HG02588 (cell line): ENCODE measurements around the gene RPS4Y1.
A peak's percentile ranks its signal among the peaks of the same experiment; 100 is the strongest.

ENCODE experiments used
- ATAC-seq: cut with Tn5 transposase; IDR thresholded peaks from one replicate; pipeline ENCODE4 v1.9.1; 2021; ENCODE audit warnings: mild to moderate bottlenecking, moderate library complexity; ENCODE audit not compliant: unreplicated experiment

RPS4Y1 gene

DNA sequence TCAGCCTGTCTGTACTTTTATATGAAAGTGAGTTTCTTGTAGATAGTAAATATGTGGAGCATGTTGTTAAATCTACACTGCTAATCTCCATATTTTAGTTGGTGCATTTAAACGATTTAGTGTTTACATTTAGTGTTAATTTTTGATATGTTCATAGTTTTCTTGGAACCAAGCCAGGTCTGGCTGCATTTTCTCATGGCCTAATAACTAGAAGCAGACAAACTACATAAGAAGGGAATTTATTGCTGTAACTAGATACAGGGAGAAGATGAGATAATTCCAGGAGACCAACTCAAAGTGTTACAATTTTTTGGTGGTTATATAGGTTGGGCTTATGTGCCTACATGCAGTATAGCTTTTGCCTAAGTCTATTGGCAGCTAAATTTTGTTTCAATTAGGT lies 32.8 kb downstream of the RPS4Y1 start:
- ATAC-seq = no peak

- no peak for ATAC-seq
Observed at GRCh38 chrY:2883561-2883960, 42.2 kb downstream of the RPS4Y1 start.

DNA sequence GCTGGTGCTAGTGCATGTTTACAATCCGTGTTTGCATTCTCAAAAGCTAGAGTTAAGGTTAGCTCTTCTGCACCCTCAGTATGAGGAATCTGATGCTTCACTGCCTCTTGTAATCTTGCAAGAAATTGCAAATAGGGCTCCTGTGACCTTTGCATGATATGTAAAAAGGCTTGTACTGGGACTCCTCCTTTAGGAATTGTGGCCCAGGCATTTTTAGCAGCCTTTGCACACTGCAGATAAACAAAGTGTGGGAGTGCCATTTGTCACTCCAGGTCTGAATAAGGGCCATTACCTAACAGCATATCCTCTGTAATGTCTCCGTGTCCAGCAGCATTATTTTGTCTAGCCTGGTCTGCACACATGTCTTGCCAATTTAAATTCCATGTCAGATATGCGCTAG lies 44.5 kb downstream of the RPS4Y1 start:
- ATAC-seq = no peak

- no peak for ATAC-seq
Observed at GRCh38 chrY:2887386-2887785, 46.0 kb downstream of the RPS4Y1 start.

DNA sequence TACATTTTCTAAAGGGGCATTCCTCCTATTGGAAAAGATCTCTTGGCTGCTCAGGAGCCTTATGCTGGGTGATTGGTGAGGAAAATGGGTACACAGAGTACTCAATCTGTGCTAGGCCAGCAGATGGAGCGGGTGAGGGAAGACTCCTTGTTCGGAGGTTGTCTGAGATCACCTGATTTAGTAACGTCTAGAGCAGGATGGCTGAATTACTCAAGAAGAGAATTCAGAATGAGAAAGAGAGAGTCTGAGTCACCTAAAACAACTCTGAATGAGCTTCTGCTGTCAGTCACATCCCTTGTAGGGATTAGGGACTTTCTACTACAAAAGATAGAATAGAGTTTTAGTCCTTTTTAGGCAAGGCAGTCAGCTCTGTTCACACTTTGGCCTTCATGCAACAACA lies 46.6 kb downstream of the RPS4Y1 start:
- no peak for ATAC-seq

DNA sequence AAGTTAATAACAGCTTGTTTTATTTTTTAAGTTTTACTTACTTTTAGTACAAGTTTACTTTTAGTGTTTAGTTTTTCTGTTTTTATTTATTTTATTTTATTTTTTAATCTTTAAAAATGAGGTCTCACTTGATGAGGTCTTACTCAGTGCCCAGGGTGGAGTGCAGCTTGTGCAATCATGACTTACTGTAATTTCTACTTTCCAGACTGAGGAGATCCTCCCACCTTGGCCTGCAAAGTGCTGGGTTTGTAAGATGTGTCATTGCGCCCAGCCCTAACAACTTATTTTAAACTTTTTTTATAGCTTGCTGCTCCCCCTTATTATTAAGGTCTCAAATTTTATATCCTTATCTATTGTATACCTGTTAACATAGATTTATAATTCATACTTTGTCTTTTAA lies 52.1 kb downstream of the RPS4Y1 start:
- no peak for ATAC-seq

DNA sequence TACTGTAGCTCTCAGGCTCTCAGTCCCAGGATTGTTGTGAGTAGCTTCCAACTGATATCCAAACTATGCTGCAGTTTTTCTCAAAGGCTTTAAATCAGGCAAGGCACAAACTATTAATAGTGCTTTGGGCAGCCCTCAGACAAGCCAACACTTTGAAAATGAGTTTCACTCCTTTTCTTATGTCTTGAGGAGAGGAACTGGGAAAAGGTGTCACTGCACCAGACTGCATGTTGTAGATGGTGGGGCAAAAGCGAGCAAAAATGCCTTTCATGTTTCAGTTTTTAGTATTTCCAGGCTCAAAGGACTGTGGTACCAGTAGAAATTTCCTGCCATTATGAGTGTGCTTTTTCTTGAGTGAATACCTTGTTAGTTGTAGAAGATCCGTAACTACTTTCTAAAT lies 54.6 kb downstream of the RPS4Y1 start:
- no peak for ATAC-seq

DNA sequence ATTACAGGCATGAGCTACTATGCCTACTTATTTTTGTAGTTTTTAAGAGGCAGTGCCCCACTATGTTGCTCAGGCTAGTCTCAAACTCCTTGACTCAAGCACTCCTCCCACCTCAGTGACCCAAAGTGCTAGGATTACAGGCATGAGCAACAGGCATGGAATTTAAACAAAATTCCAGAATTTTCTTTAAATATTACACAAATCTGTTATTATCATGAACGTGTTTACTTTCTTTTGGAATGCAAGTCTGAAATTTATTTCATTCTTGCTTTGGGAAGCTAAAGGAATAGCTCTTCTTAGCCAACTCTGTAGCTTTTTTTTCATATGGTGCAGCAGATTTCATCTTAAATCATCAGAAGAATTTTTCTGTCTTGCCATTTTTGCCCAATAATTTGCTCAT lies 66.0 kb downstream of the RPS4Y1 start:
- ATAC-seq = no peak

GRCh38 chrY:2913066-2913815 lies 71.8 kb downstream of the RPS4Y1 start:
- ATAC-seq = peak; percentile 60
